Small intestine (tissue), 7 donors: ENCODE results near the gene TRERF1. TPM values are rescaled to one million over a fixed set of nuclear protein-coding genes. Genes with fewer than 3 reads are reported as not detected.

Source experiments
- DNase-seq, 2 donors: peaks; one replicate each; pipeline versions ENCODE4 v3.0.0 to v3.0.0-alpha.2; 2013
- FAIRE-seq: peaks from 2 replicates; lab custom pipeline; 2012; peaks lifted over from hg19 to GRCh38; lab: Jason Lieb, UNC
- H3K27ac ChIP-seq, 3 donors: one replicate each; pipeline ENCODE4 v1.5.1; 2013; ENCODE audit warnings: low read length in 2 of 3, mild to moderate bottlenecking in 2 of 3, control low read depth in 1 of 3, inconsistent platforms in 1 of 3, low read depth in 1 of 3, moderate library complexity in 1 of 3
- H3K27me3 ChIP-seq, 3 donors: one replicate each; pipeline ENCODE4 v1.6.1; 2013; ENCODE audit warnings: low read length in 3 of 3, inconsistent platforms in 1 of 3; ENCODE audit not compliant: control insufficient read depth in 3 of 3, insufficient read depth in 3 of 3
- H3K36me3 ChIP-seq, 3 donors: one replicate each; pipeline ENCODE4 v1.6.1; 2013; ENCODE audit warnings: low read length in 3 of 3, inconsistent platforms in 1 of 3, low read depth in 1 of 3, mild to moderate bottlenecking in 1 of 3, moderate library complexity in 1 of 3; ENCODE audit not compliant: control insufficient read depth in 3 of 3, insufficient read depth in 2 of 3
- H3K4me1 ChIP-seq, 3 donors: one replicate each; pipeline ENCODE4 v1.6.1; 2013; ENCODE audit warnings: low read length in 2 of 3, inconsistent platforms in 1 of 3, low read depth in 1 of 3, mild to moderate bottlenecking in 1 of 3, moderate library complexity in 1 of 3; ENCODE audit not compliant: control insufficient read depth in 3 of 3, insufficient read depth in 2 of 3
- H3K4me3 ChIP-seq, 3 donors: one replicate each; pipeline ENCODE4 v1.5.1; 2013; ENCODE audit warnings: low read length in 3 of 3, control low read depth in 1 of 3, inconsistent platforms in 1 of 3, low read depth in 1 of 3, mild to moderate bottlenecking in 1 of 3, moderate library complexity in 1 of 3
- H3K9me3 ChIP-seq, 2 donors: one replicate each; pipeline ENCODE4 v1.6.1; 2013; ENCODE audit warnings: low read depth in 1 of 2, low read length in 1 of 2; ENCODE audit not compliant: control insufficient read depth in 2 of 2, insufficient read depth in 1 of 2
- WGBS, 3 donors: extraction: QIAGEN DNeasy Blood & Tissue Kit; methylation state at CpG; one replicate each; pipeline ENCODE4 v1.1.7; 2013; 5-methylcytosine and 5-hydroxymethylcytosine counted together
- polyA plus RNA-seq, 4 donors: library from polyadenylated mRNA; stranded (reverse) in 3 of 4; unstranded in 1 of 4; fragments of 200-250 nt in 3 of 4; fragments of 120-200 nt in 1 of 4; gene quantifications; one replicate each; pipeline versions ENCODE4 v1.2.1 to v1.2.3, GENCODE V29; 2013
- donor health status: healthy with polysubstance abuse.
- donor health status: control.
- donor health status: control.
- donor health status: Bipolar disorder and iron deficiency.
- donor health status: healthy.

TRERF1 gene
- polyA plus RNA-seq, 4 donors: 0.22 to 5.0 (median 2.3) TPM

DNA sequence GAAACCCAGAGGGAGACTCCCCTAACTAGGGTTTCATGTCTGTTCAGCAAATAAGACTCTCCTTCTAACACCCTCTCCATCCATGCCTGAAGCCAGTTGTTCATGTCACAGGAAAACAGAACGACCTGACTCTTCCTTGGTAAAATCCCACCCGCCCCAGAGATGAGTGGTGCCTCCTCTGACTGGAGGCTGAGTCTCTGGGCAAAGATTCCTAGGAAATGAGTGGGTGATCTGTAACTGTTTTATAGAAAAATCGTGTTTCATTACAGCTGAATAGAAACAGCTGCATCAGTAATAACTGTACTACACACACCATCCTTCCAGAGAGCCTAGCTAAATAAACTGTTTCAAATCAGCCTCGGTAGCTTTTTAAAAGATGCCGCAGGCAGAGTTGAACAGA lies 196.7 kb downstream of the TRERF1 start:
- WGBS, 3 donors: 74 to 86% (median 79%) methylated on average over 5 of the region's 5 CpGs
- Histone ChIP-seq H3K4me3 (no peak overlapping the region), H3K27ac (no peak overlapping the region), H3K4me1 (peaks cover 2 to 16% (median 13%) of the 10 kb centered on the region in 3 donors), H3K36me3 (peaks cover 0 to 22% (median 2%) of the 10 kb centered on the region in 3 donors), H3K27me3 (no peaks in the 10 kb centered on the region), H3K9me3 (no peaks in the 10 kb centered on the region)
- FAIRE-seq: no peak
- no peak for DNase-seq

DNA sequence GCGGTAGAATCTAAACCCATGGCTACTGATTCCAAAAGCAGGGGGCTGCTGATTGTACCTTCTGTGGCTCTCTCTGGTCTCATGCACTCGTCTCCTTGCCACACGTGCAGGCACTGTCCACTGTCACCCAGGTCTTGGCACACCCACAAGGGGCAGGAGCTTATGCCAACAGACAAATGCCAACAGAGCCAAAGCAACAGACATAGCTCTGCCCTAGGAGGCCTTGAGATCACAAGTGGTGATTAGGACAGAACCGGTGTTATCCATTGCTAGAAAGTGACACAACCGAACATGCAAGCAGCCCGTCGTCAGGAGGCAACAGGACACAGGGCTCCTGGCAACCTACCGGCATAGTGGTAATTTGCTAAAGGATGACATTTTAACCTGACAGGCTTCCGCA lies 197.2 kb downstream of the TRERF1 start:
- no peaks in the 10 kb centered on the region for H3K27me3 ChIP-seq
- H3K4me1 ChIP-seq: peaks cover 2 to 16% (median 11%) of the 10 kb centered on the region in 3 donors
- no peak overlapping the region for H3K27ac ChIP-seq
- WGBS, 3 donors: 88 to 94% (median 94%) methylated on average over 9 of the region's 9 CpGs
- no peaks in the 10 kb centered on the region for H3K9me3 ChIP-seq
- FAIRE-seq (no peak), DNase-seq (no peak)
- H3K4me3 ChIP-seq: no peak overlapping the region
- peaks cover 0 to 25% (median 2%) of the 10 kb centered on the region in 3 donors for H3K36me3 ChIP-seq

DNA sequence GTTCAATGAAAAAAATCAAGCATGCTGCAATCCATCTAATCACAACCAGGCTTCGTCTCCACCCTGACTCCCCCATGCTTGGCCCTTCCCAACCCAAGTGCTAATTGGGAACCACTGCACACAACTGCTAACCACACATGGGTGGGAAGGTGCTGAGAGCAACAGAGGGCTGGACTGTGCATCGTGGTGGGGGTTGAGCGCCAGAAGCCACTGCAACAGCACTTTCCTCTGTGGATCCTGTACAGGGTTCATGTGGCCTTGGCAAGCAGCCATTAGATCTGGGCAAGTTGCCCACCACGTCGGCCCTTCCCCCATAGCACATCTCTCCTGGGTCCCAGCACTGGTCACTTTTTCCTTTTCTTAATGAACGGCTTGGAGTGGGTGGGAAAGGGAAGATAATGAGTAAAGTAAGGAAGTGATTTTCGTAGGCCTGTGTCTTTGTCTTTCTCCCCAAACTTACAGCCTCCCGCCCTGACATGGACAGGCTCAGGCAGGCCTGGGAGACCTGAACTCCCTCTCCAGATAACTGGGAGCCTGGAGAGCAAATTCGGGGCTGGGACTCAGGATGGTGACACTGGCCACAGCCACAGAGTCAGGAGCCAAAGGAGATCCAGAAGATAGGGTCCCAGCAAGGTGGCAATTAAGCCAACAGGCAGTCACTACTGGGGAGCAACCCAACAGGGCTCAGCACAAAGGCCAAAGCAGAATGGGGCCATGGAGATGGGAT lies 199.7 kb downstream of the TRERF1 start:
- DNase-seq (peak; percentile 46 to 67), FAIRE-seq (no peak)
- no peaks in the 10 kb centered on the region for H3K27me3 ChIP-seq
- 19 to 32% (median 25%) methylated on average over 9 of the region's 9 CpGs for WGBS, 3 donors
- peak overlapping the region in 2 of 3 donors; percentile 31 to 76 for H3K27ac ChIP-seq
- H3K4me1 ChIP-seq: peaks cover 2 to 16% (median 11%) of the 10 kb centered on the region in 3 donors
- H3K9me3 ChIP-seq: no peaks in the 10 kb centered on the region
- H3K4me3 ChIP-seq: no peak overlapping the region
- H3K36me3 ChIP-seq: peaks cover 0 to 23% (median 0%) of the 10 kb centered on the region in 3 donors

DNA sequence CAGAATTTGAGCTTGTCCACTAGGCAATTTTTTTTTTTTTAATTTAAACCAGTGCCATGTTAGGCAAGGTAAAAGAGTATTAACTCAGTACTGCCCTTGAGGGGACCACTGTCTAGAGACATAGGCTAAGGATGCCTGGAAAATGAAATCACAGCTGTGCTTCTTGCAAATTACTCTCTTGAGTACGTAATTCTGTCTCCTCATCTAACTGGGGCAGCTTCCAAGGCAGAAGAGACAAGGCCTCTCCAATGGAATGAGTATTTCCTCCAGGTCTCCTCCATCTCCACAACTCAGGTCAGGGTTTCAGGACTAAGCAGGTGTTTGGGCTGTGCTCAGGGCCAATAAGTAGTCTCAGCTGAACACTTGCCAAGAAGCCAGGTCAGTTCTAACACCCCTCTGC lies 200.2 kb downstream of the TRERF1 start:
- H3K4me1 ChIP-seq: peaks cover 2 to 16% (median 11%) of the 10 kb centered on the region in 3 donors
- H3K4me3 ChIP-seq: no peak overlapping the region
- H3K27me3 ChIP-seq: no peaks in the 10 kb centered on the region
- FAIRE-seq (no peak), DNase-seq (no peak)
- WGBS, 3 donors: 35 to 57% (median 37%) methylated on average over 1 of the region's 1 CpG
- no peak overlapping the region for H3K27ac ChIP-seq
- no peaks in the 10 kb centered on the region for H3K9me3 ChIP-seq
- peaks cover 0 to 21% (median 0%) of the 10 kb centered on the region in 3 donors for H3K36me3 ChIP-seq

DNA sequence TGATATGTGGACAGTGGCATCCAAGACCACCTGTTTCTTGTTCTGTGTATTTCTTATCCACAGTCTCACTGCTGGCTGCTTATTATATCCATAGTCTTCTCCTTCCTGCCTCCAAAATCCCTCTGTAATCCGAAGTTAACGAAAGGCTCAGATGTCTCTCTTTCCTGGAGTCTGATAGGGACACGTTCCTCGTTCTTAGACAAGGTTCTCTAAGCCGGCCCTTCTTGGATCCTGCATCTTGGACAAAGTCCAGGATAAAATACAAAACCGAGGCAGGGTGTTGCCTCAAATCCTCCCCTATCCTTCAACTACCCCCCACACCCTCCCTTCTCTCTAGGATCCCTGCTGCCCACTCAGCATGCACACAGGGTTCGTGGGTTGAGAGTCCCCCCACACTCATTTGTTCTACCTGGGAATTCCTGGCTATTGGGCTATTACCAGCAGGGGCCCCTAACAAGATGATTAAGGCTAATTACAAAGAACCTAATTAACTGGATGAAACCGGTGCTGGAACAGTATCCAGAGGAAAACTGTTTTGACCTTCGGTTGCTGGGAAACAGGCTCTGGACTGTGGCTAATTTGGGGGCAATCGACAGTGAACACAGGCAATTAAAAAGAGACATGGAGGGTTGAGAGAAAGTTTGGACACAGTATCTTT lies 201.3 kb downstream of the TRERF1 start:
- Histone ChIP-seq H3K4me1 (peaks cover 2 to 16% (median 11%) of the 10 kb centered on the region in 3 donors), H3K4me3 (no peak overlapping the region), H3K27me3 (no peaks in the 10 kb centered on the region), H3K9me3 (no peaks in the 10 kb centered on the region), H3K27ac (no peak overlapping the region), H3K36me3 (peaks cover 0 to 21% (median 0%) of the 10 kb centered on the region in 3 donors)
- DNase-seq (peak in 1 of 2 donors; percentile 19), FAIRE-seq (no peak)
- 45 to 59% (median 55%) methylated on average over 10 of the region's 10 CpGs for WGBS, 3 donors

DNA sequence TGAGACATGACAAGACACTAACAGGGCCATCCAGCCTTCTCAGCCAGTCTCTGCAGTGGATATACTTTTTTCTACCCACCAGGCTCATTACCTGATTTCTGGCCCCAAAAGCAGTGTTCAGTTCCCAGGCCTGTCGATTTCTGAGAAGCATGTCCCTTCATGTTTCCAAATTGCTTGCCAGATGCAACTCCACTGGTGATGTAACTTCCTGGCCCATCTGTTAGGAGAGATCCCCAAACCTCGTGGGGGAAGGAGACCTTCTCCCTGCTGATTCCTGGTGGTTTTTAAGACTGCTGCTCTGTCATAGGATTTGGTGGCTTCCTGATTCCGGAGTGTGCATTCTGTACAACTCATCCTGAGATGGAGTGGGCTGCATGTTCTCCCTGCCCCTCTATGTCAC lies 202.4 kb downstream of the TRERF1 start:
- FAIRE-seq (no peak), DNase-seq (no peak)
- no peak overlapping the region for H3K4me3 ChIP-seq
- H3K4me1 ChIP-seq: peaks cover 2 to 16% (median 11%) of the 10 kb centered on the region in 3 donors
- peaks cover 0 to 18% (median 0%) of the 10 kb centered on the region in 3 donors for H3K36me3 ChIP-seq
- no peaks in the 10 kb centered on the region for H3K27me3 ChIP-seq
- 66 to 87% (median 80%) methylated on average over 3 of the region's 3 CpGs for WGBS, 3 donors
- H3K27ac ChIP-seq: no peak overlapping the region
- no peaks in the 10 kb centered on the region for H3K9me3 ChIP-seq

DNA sequence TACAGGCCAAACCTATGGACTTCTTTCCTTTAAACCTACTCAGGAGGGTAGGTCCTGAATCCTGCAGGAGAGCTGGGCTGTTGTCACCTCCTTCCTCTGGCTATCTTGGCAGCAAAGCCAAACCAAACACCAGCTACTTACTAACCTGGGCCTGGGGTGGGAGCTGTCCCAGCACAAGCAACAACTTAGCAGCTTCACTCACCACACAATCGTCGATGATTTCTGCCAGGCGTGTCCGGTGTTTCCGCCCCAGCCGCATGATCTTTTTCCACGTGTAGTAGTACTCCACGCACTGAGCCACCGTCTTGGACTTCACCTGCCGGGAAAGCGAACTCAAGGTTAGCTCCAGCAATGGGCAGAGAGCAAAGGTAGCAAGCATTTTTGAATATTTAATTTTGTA lies 208.7 kb downstream of the TRERF1 start:
- Histone ChIP-seq H3K36me3 (peaks cover 2 to 20% (median 7%) of the 10 kb centered on the region in 3 donors), H3K9me3 (no peaks in the 10 kb centered on the region), H3K27ac (no peak overlapping the region), H3K4me1 (no peaks in the 10 kb centered on the region), H3K4me3 (no peak overlapping the region), H3K27me3 (no peaks in the 10 kb centered on the region)
- DNase-seq (no peak), FAIRE-seq (no peak)
- WGBS, 3 donors: 89 to 96% (median 95%) methylated on average over 11 of the region's 11 CpGs

DNA sequence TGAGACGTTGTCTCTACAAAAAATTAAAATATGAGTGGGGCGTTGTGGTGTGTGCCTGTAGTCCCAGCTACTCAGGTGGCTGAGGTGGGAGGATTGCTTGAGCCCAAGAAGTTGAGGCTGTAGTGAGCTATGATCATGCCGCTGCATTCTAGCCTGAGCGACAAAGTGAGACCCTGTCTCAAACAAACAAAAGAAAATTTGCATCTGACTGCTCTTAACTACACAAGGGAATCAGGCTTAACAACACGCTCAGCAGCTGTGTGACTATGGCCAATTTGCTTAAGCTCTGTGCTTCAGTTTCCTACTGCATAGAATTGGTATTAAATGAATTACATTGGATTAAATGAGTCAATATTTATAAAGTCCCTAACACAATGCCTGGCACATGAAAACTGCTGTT lies 209.8 kb downstream of the TRERF1 start:
- Histone ChIP-seq H3K4me1 (no peaks in the 10 kb centered on the region), H3K4me3 (no peak overlapping the region), H3K27ac (no peak overlapping the region), H3K9me3 (no peaks in the 10 kb centered on the region), H3K27me3 (no peaks in the 10 kb centered on the region), H3K36me3 (peaks cover 2 to 23% (median 7%) of the 10 kb centered on the region in 3 donors)
- 91 to 93% (median 92%) methylated on average over 5 of the region's 5 CpGs for WGBS, 3 donors
- DNase-seq (no peak), FAIRE-seq (no peak)
